ENCODE data around the gene TAF5. TPM values are rescaled to one million over a fixed set of nuclear protein-coding genes. Genes with fewer than 3 reads are reported as not detected.

Gene TAF5
- polyA plus RNA-seq (2013, experiment 1 of 2), result 11.4 TPM
- 12.0 TPM for polyA plus RNA-seq (2013, experiment 2 of 2)

DNA sequence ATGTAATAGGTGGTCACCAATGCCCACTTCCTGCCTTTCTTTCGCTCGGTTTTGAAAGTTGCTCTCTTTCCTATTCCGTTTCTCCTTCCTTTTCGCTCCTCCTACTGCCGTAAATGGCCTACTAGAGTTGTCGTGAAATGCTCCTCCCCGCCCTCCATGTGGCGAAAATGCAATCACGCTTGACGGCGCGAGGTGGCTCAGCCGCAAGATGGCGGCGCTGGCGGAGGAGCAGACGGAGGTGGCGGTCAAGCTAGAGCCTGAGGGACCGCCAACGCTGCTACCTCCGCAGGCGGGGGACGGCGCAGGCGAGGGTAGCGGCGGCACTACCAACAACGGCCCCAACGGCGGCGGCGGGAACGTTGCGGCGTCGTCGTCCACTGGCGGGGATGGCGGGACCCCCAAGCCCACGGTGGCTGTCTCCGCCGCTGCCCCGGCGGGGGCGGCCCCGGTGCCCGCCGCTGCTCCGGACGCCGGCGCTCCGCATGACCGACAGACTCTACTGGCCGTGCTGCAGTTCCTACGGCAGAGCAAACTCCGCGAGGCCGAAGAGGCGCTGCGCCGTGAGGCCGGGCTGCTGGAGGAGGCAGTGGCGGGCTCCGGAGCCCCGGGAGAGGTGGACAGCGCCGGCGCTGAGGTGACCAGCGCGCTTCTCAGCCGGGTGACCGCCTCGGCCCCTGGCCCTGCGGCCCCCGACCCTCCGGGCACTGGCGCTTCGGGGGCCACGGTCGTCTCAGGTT is at the start of gene TAF5:
Gene TAF5 (plus strand): TSS at position 195 of the 737 bp plus-strand sequence. CDS start 14 bp downstream, at position 209.
- Histone ChIP-seq H3K4me2 (ENCODE audit: insufficient read depth, low read length, poor library complexity, severe bottlenecking) (peak within 1 kb of the TSS; percentile 66), H3K14ac (ENCODE audit: low read length) (peak within 1 kb of the TSS; percentile 56), H4K91ac (ENCODE audit: low read depth, low read length, poor library complexity) (no peak within 1 kb of the TSS), H3K23ac (ENCODE audit: low read depth, low read length, poor library complexity) (peak within 1 kb of the TSS; percentile 99), H3K27ac (replicated peaks; ENCODE audit: low read length) (peak within 1 kb of the TSS; percentile 59), H3K79me1 (ENCODE audit: low read depth, low read length) (peaks cover 4% of the 10 kb centered on the region), H3K36me3 (replicated peaks in 1 of 2; ENCODE audit: control insufficient read depth in 2 of 2, insufficient read depth in 2 of 2, low read length in 2 of 2) (peaks cover 0 to 8% of the 10 kb centered on the region in 2 donors), H2BK15ac (ENCODE audit: low read length) (no peak within 1 kb of the TSS), H3K4me1 (ENCODE audit: control insufficient read depth in 2 of 2, insufficient read depth in 1 of 2, low read depth in 1 of 2, low read length in 2 of 2) (no peaks in the 10 kb centered on the region), H3K4ac (ENCODE audit: low read length) (no peak within 1 kb of the TSS), H2AFZ (ENCODE audit: low read length) (peak within 1 kb of the TSS; percentile 92), H3K27me3 (ENCODE audit: control insufficient read depth in 3 of 3, insufficient read depth in 3 of 3, low read depth in 1 of 3, low read length in 3 of 3) (no peaks in the 10 kb centered on the region), H3K18ac (ENCODE audit: low read length) (peak within 1 kb of the TSS; percentile 98), H2BK120ac (ENCODE audit: low read depth, low read length) (no peak within 1 kb of the TSS), H3K4me3 (ENCODE audit: low read length in 2 of 2) (peak within 1 kb of the TSS; percentile 80 to 98), H3K9ac (ENCODE audit: low read depth, low read length, poor library complexity) (peak within 1 kb of the TSS; percentile 99), H2AK5ac (ENCODE audit: low read depth, low read length) (no peak within 1 kb of the TSS), H3K9me3 (replicated peaks in 1 of 2; ENCODE audit: control insufficient read depth in 2 of 2, insufficient read depth in 1 of 2, low read depth in 1 of 2, low read length in 2 of 2) (no peaks in the 10 kb centered on the region), H2BK12ac (ENCODE audit: low read length) (no peak within 1 kb of the TSS), H2BK5ac (ENCODE audit: low read length) (peak within 1 kb of the TSS; percentile 87), H4K8ac (ENCODE audit: low read depth, low read length) (no peak within 1 kb of the TSS)
- DNase-seq (ENCODE audit: low spot score), result peak; percentile 88
- WGBS, 2 donors (ENCODE audit: extremely low coverage in 2 of 2, insufficient read length in 2 of 2, insufficient replicate concordance in 1 of 2), result no CpG with 5 or more reads among the region's 81 CpGs

- Histone ChIP-seq H3K27me3 (ENCODE audit: control insufficient read depth in 3 of 3, insufficient read depth in 3 of 3, low read depth in 1 of 3, low read length in 3 of 3) (no peaks in the 10 kb centered on the region), H3K4me2 (ENCODE audit: insufficient read depth, low read length, poor library complexity, severe bottlenecking) (no peak overlapping the region), H2AFZ (ENCODE audit: low read length) (no peak overlapping the region), H4K91ac (ENCODE audit: low read depth, low read length, poor library complexity) (no peak overlapping the region), H3K4ac (ENCODE audit: low read length) (no peak overlapping the region), H4K8ac (ENCODE audit: low read depth, low read length) (no peak overlapping the region), H3K14ac (ENCODE audit: low read length) (no peak overlapping the region), H3K4me1 (ENCODE audit: control insufficient read depth in 2 of 2, insufficient read depth in 1 of 2, low read depth in 1 of 2, low read length in 2 of 2) (no peaks in the 10 kb centered on the region), H3K79me1 (ENCODE audit: low read depth, low read length) (no peaks in the 10 kb centered on the region), H2AK5ac (ENCODE audit: low read depth, low read length) (no peak overlapping the region), H3K23ac (ENCODE audit: low read depth, low read length, poor library complexity) (no peak overlapping the region), H2BK15ac (ENCODE audit: low read length) (no peak overlapping the region), H2BK120ac (ENCODE audit: low read depth, low read length) (no peak overlapping the region), H3K9me3 (replicated peaks in 1 of 2; ENCODE audit: control insufficient read depth in 2 of 2, insufficient read depth in 1 of 2, low read depth in 1 of 2, low read length in 2 of 2) (no peaks in the 10 kb centered on the region), H3K36me3 (replicated peaks in 1 of 2; ENCODE audit: control insufficient read depth in 2 of 2, insufficient read depth in 2 of 2, low read length in 2 of 2) (peaks cover 14 to 94% of the 10 kb centered on the region in 2 donors), H3K4me3 (ENCODE audit: low read length in 2 of 2) (no peak overlapping the region), H2BK5ac (ENCODE audit: low read length) (no peak overlapping the region), H3K9ac (ENCODE audit: low read depth, low read length, poor library complexity) (no peak overlapping the region), H3K18ac (ENCODE audit: low read length) (no peak overlapping the region), H2BK12ac (ENCODE audit: low read length) (no peak overlapping the region), H3K27ac (replicated peaks; ENCODE audit: low read length) (no peak overlapping the region)
- no peak for DNase-seq (ENCODE audit: low spot score)
- WGBS, 2 donors (ENCODE audit: extremely low coverage in 2 of 2, insufficient read length in 2 of 2, insufficient replicate concordance in 1 of 2), result no CpG with 5 or more reads among the region's 7 CpGs
These were observed 39.9 kb upstream of the TAF5 start for GRCh38 chr10:103327906-103328305.

- DNase-seq (ENCODE audit: low spot score), result no peak
- H3K18ac ChIP-seq (ENCODE audit: low read length), result no peak overlapping the region
- H3K36me3 ChIP-seq (replicated peaks in 1 of 2; ENCODE audit: control insufficient read depth in 2 of 2, insufficient read depth in 2 of 2, low read length in 2 of 2), result peaks cover 17 to 85% of the 10 kb centered on the region in 2 donors
These were observed 33.7 kb upstream of the TAF5 start for GRCh38 chr10:103333934-103334520.

GRCh38 chr10:103334567-103334966 is 33.2 kb upstream of the TAF5 start:
- Histone ChIP-seq H2BK12ac (ENCODE audit: low read length) (no peak overlapping the region), H3K23ac (ENCODE audit: low read depth, low read length, poor library complexity) (no peak overlapping the region), H3K36me3 (replicated peaks in 1 of 2; ENCODE audit: control insufficient read depth in 2 of 2, insufficient read depth in 2 of 2, low read length in 2 of 2) (peaks cover 20 to 86% of the 10 kb centered on the region in 2 donors), H3K79me1 (ENCODE audit: low read depth, low read length) (no peaks in the 10 kb centered on the region), H3K9ac (ENCODE audit: low read depth, low read length, poor library complexity) (no peak overlapping the region), H3K4me1 (ENCODE audit: control insufficient read depth in 2 of 2, insufficient read depth in 1 of 2, low read depth in 1 of 2, low read length in 2 of 2) (no peaks in the 10 kb centered on the region), H4K8ac (ENCODE audit: low read depth, low read length) (no peak overlapping the region), H2BK15ac (ENCODE audit: low read length) (no peak overlapping the region), H3K9me3 (replicated peaks in 1 of 2; ENCODE audit: control insufficient read depth in 2 of 2, insufficient read depth in 1 of 2, low read depth in 1 of 2, low read length in 2 of 2) (no peaks in the 10 kb centered on the region), H3K4ac (ENCODE audit: low read length) (no peak overlapping the region), H3K4me2 (ENCODE audit: insufficient read depth, low read length, poor library complexity, severe bottlenecking) (no peak overlapping the region), H2BK5ac (ENCODE audit: low read length) (no peak overlapping the region), H3K27me3 (ENCODE audit: control insufficient read depth in 3 of 3, insufficient read depth in 3 of 3, low read depth in 1 of 3, low read length in 3 of 3) (no peaks in the 10 kb centered on the region), H3K27ac (replicated peaks; ENCODE audit: low read length) (no peak overlapping the region), H2BK120ac (ENCODE audit: low read depth, low read length) (no peak overlapping the region), H3K4me3 (ENCODE audit: low read length in 2 of 2) (no peak overlapping the region), H3K14ac (ENCODE audit: low read length) (no peak overlapping the region), H2AFZ (ENCODE audit: low read length) (no peak overlapping the region), H2AK5ac (ENCODE audit: low read depth, low read length) (no peak overlapping the region), H3K18ac (ENCODE audit: low read length) (no peak overlapping the region), H4K91ac (ENCODE audit: low read depth, low read length, poor library complexity) (no peak overlapping the region)
- DNase-seq (ENCODE audit: low spot score), result no peak

More at GRCh38 chr10:103333934-103334520, 33.7 kb upstream of the TAF5 start:
- H3K9me3 ChIP-seq (replicated peaks in 1 of 2; ENCODE audit: control insufficient read depth in 2 of 2, insufficient read depth in 1 of 2, low read depth in 1 of 2, low read length in 2 of 2), result no peaks in the 10 kb centered on the region
- WGBS, 2 donors (ENCODE audit: extremely low coverage in 2 of 2, insufficient read length in 2 of 2, insufficient replicate concordance in 1 of 2), result no CpG with 5 or more reads among the region's 2 CpGs
- no peaks in the 10 kb centered on the region for H3K27me3 ChIP-seq (ENCODE audit: control insufficient read depth in 3 of 3, insufficient read depth in 3 of 3, low read depth in 1 of 3, low read length in 3 of 3)
- no peaks in the 10 kb centered on the region for H3K4me1 ChIP-seq (ENCODE audit: control insufficient read depth in 2 of 2, insufficient read depth in 1 of 2, low read depth in 1 of 2, low read length in 2 of 2)
- no peak overlapping the region for H3K4me2 ChIP-seq (ENCODE audit: insufficient read depth, low read length, poor library complexity, severe bottlenecking)
- H4K91ac ChIP-seq (ENCODE audit: low read depth, low read length, poor library complexity), result no peak overlapping the region
- no peak overlapping the region for H3K14ac ChIP-seq (ENCODE audit: low read length)
- H2BK5ac ChIP-seq (ENCODE audit: low read length), result no peak overlapping the region
- H2BK120ac ChIP-seq (ENCODE audit: low read depth, low read length), result no peak overlapping the region
- no peaks in the 10 kb centered on the region for H3K79me1 ChIP-seq (ENCODE audit: low read depth, low read length)
- H2BK12ac ChIP-seq (ENCODE audit: low read length), result no peak overlapping the region
- H3K4me3 ChIP-seq (ENCODE audit: low read length in 2 of 2), result no peak overlapping the region
- no peak overlapping the region for H3K23ac ChIP-seq (ENCODE audit: low read depth, low read length, poor library complexity)
- H2AFZ ChIP-seq (ENCODE audit: low read length), result no peak overlapping the region
- no peak overlapping the region for H3K4ac ChIP-seq (ENCODE audit: low read length)
- H2BK15ac ChIP-seq (ENCODE audit: low read length), result no peak overlapping the region
- no peak overlapping the region for H4K8ac ChIP-seq (ENCODE audit: low read depth, low read length)
- no peak overlapping the region for H3K27ac ChIP-seq (replicated peaks; ENCODE audit: low read length)
- no peak overlapping the region for H2AK5ac ChIP-seq (ENCODE audit: low read depth, low read length)
- no peak overlapping the region for H3K9ac ChIP-seq (ENCODE audit: low read depth, low read length, poor library complexity)

Measured in neuronal stem cell (in vitro differentiated cells).